GM06990 (cell line): ENCODE data around the gene EVA1B.

Experiments
- DNase-seq: peaks from one replicate; pipeline ENCODE4 v3.0.0-alpha.2; 2011; ENCODE audit not compliant: insufficient read length; ENCODE audit errors: extremely low read depth
- H3K27me3 ChIP-seq: replicated peaks from 2 replicates; pipeline ENCODE4 v1.6.0; 2011; ENCODE audit warnings: low read length; ENCODE audit not compliant: control insufficient read depth, insufficient read depth
- H3K36me3 ChIP-seq: 2 replicates; pipeline ENCODE4 v1.5.1; 2011; ENCODE audit warnings: low read length; ENCODE audit not compliant: control insufficient read depth, insufficient read depth
- H3K4me3 ChIP-seq: replicated peaks from 2 replicates; pipeline ENCODE4 v1.5.1; 2011; ENCODE audit warnings: low read depth, mild to moderate bottlenecking, control low read depth, low read length
- CTCF ChIP-seq: IDR thresholded peaks from 2 replicates; pipeline ENCODE4 v1.5.1; 2011; ENCODE audit warnings: low read length, control low read depth, mild to moderate bottlenecking, inconsistent platforms; ENCODE audit not compliant: insufficient read depth, poor library complexity, severe bottlenecking

EVA1B gene

DNA sequence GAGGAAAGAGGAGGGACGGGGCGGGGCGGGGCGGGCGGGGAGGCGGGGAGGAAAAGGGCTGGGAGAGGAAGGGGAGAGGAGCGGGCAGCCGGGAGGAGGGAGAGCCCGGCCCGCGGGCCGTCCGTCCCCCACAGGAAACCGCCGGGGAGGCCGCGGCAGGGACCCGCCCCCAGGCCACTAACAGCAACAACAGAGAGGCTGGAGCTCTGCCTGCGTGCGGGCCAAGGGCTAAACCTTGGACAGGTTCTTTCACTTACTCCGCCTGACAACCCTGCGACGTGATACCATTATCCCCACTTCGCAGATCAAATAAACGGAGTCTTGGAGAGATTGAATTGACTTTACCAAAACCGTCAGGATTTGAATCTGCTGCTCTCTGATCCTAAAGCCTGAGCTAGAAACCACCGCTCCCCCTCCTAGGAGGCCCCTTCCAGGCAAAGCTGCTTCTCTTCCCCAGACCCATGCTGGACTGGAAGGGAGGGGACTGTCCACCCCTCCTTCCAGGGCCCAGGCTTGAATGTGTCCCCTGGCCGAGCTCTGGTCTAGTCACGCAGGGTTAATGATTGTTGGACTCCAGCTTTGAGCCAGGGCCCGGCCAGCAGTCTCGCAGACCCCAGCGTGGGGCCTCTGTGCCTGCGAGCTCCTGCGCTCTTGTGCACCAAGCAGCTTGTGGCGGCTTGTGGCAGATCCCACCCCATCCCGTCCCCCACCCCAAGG lies at the start of gene EVA1B:
EVA1B (minus strand) TSS at position 10 of the 717 bp plus-strand sequence. CDS start 608 bp downstream, outside the sequence.
- Histone ChIP-seq H3K36me3 (no peaks in the 10 kb centered on the region), H3K27me3 (no peaks in the 10 kb centered on the region), H3K4me3 (peak within 1 kb of the TSS; percentile 63)
- DNase-seq: peak; percentile 46
- TF ChIP-seq CTCF: no peak

- H3K4me3 ChIP-seq: no peak overlapping the region
- DNase-seq: no peak
- no peaks in the 10 kb centered on the region for H3K27me3 ChIP-seq
- H3K36me3 ChIP-seq: no peaks in the 10 kb centered on the region; the same call in 1 of the 2 replicates
- no peak for TF ChIP-seq CTCF
These were observed 49.2 kb upstream of the EVA1B start for GRCh38 chr1:36372617-36373016.

DNA sequence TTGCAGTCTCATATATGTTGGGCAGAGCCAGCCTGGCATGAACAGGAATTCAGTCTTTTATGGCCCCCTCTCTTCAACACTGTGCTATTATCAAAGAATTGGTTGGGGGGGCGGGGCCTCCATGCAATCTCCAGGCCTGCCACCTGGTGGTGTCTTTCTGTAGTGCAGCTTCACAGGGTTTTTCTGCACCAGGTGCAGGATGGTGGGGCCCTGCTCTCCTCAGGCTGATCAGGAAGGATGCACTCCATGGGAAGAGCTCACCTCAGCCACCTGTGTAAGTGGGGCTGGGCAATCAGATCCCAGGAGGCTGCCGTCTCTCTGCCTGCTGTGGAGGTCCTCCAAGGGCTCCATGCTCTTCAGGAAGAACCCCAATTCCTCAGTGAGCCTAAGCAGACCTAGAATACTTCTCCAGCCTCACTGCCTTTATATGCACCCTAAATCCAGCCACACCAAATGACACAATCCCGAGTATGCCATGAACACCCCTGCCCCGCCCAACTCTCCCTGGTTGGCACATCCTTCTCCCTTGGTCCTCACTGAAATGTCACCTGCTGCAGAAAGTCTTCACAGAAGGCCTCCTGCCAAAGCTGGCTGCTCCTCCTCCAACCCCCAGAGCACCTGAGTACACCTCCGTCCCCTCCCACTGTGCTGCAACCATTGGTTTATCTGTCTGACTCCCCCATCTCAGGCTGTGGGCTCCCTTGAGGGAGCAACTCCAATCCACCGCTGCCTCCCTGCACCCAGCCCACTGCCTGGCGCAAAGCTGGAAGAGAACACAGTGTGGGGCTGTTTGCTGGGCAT lies 45.8 kb upstream of the EVA1B start:
- DNase-seq: no peak
- no peaks in the 10 kb centered on the region for H3K27me3 ChIP-seq
- H3K36me3 ChIP-seq: peaks cover 6% of the 10 kb centered on the region
- TF ChIP-seq CTCF: peak; percentile 85
- no peak overlapping the region for H3K4me3 ChIP-seq

DNA sequence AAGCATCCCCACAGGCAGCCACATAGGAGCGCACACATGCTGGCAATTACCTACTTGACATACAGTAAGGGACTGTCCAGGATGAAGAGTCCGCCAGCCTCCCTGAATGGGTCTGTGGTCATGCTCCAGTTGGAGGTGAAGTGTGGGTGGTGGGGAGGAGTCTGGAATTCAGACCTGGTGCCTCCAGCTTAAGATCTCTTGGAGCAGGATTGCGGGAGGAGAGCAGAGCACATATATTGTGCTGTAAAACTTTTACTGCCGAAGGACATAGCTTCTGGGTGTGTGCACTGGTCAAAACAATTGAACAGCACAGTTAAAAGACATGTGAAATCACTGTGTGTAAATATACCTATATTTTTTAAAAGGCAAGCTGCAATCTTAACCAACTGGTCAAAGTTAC lies 44.4 kb upstream of the EVA1B start:
- TF ChIP-seq CTCF: no peak
- Histone ChIP-seq H3K27me3 (no peaks in the 10 kb centered on the region), H3K36me3 (peaks cover 6% of the 10 kb centered on the region), H3K4me3 (no peak overlapping the region)
- DNase-seq: no peak

DNA sequence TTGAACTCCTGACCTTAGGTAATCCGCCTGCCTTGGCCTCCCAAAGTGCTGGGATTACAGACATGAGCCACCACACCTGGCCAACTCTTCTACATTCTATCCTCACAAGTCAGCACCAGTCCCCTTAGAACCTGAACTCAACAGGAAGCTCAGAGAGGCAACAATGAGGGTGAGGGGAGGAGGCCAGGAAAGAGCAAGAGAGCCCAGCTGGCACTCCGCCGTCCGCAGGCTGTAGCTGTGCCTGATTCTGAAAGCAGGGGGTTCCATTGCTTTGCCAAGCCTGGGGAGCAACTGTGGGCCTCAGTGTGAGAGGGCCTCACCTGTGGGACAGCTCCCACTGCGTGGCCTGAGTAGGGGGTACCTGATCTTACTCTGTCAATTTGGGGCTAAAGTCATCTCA lies 43.6 kb upstream of the EVA1B start:
- Histone ChIP-seq H3K27me3 (no peaks in the 10 kb centered on the region), H3K4me3 (no peak overlapping the region), H3K36me3 (peaks cover 8% of the 10 kb centered on the region)
- DNase-seq: no peak
- TF ChIP-seq CTCF: no peak
